ENCODE results near the gene LRRC57.

Gene LRRC57

DNA sequence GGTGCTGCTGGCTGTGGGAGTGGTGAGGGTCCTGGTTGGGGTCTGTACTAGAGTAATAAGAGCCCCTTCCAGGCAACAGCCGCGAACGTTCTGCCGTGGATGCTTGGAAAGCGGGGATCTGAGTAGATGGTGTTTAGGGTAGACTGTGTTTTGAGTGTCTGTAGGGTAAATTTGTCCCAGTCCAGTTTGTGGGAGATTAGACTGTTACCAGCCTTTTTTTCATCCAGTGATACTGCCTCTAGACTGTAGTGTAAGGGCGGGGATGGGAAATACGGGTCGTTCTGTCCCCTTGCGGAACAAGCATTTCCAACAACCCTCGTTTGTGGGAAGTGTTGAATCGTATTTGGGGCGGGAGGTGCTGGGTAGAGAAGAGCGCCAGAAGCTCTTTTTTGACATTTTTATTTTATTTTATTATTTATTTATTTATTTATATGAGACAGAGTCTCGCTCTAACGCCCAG lies 469 bp upstream of the LRRC57 start:
- DNase-seq (ENCODE audit: low read depth) = peak; percentile 33
- TF ChIP-seq CTCF (conservative IDR thresholded peaks at IDR 0.05; ENCODE audit: low read depth, low read length) = no peak
- peak overlapping the region; percentile 96 for H3K4me3 ChIP-seq (ENCODE audit: low read depth, low read length)

- peak overlapping the region; percentile 96 for H3K4me3 ChIP-seq (ENCODE audit: low read depth, low read length)
- peak; percentile 77 for DNase-seq (ENCODE audit: low read depth)
- no peak for TF ChIP-seq CTCF (conservative IDR thresholded peaks at IDR 0.05; ENCODE audit: low read depth, low read length)
Observed at GRCh38 chr15:42547918-42548248, 710 bp downstream of the LRRC57 start.

DNA sequence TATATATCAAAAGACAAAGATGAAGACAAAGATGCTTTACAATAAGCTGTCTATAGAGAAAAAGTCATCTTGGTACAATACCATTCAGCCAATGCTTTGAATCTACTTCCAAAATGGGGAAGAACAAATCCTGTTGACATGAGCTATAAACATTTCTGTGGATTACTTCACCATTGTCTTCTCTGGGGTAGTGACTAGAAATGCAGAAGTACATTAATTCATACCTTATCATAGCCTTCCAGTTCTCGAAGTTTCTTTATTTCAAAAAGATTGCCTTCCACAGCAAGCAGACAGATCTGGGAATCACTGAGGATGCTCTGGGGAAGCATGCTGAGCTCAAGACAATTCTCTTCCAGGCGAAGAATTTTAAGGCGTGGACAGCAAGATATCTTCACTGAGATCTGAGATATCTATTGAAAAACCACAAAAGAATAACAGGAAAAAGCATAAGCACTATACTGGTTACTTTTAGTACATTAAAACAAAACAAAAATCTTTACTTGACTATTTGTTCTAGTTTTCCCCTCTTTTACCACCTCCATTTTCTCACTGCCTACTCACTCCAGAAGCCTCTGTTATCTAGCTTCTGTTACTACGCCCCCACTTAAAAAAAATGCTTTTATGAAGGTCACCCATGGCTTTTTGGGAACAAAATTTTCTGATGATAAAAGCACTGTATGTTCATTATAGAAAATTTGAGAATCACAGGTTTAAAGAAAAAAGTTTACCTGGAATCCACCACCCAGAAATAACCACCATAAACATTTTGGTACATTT lies 3.6 kb downstream of the LRRC57 start:
- DNase-seq (ENCODE audit: low read depth) = peak; percentile 4
- no peak overlapping the region for H3K4me3 ChIP-seq (ENCODE audit: low read depth, low read length)
- no peak for TF ChIP-seq CTCF (conservative IDR thresholded peaks at IDR 0.05; ENCODE audit: low read depth, low read length)

DNA sequence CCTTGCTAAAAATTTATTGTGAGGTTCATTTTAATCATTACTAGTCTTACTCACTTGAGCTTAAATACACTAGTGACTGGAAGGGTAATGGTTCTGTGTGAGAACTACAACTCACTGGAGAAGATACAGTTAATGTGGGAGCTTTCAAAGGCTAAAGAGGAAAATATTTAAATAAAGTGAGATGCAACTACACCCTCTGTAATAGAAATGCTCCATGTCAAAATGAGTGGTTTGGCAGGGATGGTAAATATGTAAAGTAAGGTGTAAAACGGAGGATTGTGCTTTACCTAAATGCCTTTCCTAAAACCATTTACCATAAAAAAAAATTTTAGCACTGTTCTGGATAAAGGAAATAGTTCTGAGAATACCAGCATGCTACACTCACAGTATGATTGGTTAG lies 15.3 kb downstream of the LRRC57 start:
- no peak overlapping the region for H3K4me3 ChIP-seq (ENCODE audit: low read depth, low read length)
- no peak for TF ChIP-seq CTCF (conservative IDR thresholded peaks at IDR 0.05; ENCODE audit: low read depth, low read length)
- DNase-seq (ENCODE audit: low read depth) = no peak

DNA sequence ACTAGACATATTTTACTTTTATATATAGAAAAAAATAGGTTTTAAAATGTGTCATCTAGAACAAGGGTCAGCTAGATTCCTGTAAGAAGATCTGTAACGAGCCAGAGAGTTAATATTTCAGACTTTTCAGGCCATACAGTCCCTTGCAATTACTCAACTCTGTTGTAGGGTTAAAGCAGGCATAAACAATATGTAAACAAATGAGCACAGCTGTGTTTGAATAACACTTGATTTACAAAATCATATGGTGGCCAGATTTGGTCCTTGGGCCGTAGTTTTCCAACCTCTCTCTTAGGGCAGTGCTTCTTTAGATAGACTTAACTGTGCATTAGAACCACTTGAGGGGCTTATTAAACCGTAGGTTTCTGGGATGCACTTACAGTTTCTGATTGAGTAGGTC lies 19.6 kb downstream of the LRRC57 start:
- H3K4me3 ChIP-seq (ENCODE audit: low read depth, low read length) = no peak overlapping the region
- TF ChIP-seq CTCF (conservative IDR thresholded peaks at IDR 0.05; ENCODE audit: low read depth, low read length) = no peak
- DNase-seq (ENCODE audit: low read depth) = no peak

- no peak overlapping the region for H3K4me3 ChIP-seq (ENCODE audit: low read depth, low read length)
- DNase-seq (ENCODE audit: low read depth) = no peak
- no peak for TF ChIP-seq CTCF (conservative IDR thresholded peaks at IDR 0.05; ENCODE audit: low read depth, low read length)
Observed at GRCh38 chr15:42523331-42523730, 25.3 kb downstream of the LRRC57 start.

- DNase-seq (ENCODE audit: low read depth) = peak; percentile 83
- peak overlapping the region; percentile 30 for H3K4me3 ChIP-seq (ENCODE audit: low read depth, low read length)
- TF ChIP-seq CTCF (conservative IDR thresholded peaks at IDR 0.05; ENCODE audit: low read depth, low read length) = no peak
Observed at GRCh38 chr15:42511007-42511391, 37.6 kb downstream of the LRRC57 start.

Data from choroid plexus epithelial cell (primary cell).